Stimulated activated CD8-positive, alpha-beta memory T cell treated with anti-CD3 and anti-CD28 coated beads, Interleukin-4, amount 100 ng/mL, for 4 hours (primary cell): ENCODE results near the gene IRAK2.
A peak's percentile ranks its signal among the peaks of the same experiment; 100 is the strongest.
"Not testable (repeated sequence)": the region's sequence is repeated elsewhere in the genome, so short reads cannot be mapped to it uniquely, and the experiment has no call there.

Experiments
- DNase-seq, 2 donors: peaks; one replicate each; pipeline ENCODE4 v3.0.0-alpha.2; 2020; ENCODE audit warnings: low read depth in 2 of 2, low spot score in 1 of 2

IRAK2 gene, protein sequence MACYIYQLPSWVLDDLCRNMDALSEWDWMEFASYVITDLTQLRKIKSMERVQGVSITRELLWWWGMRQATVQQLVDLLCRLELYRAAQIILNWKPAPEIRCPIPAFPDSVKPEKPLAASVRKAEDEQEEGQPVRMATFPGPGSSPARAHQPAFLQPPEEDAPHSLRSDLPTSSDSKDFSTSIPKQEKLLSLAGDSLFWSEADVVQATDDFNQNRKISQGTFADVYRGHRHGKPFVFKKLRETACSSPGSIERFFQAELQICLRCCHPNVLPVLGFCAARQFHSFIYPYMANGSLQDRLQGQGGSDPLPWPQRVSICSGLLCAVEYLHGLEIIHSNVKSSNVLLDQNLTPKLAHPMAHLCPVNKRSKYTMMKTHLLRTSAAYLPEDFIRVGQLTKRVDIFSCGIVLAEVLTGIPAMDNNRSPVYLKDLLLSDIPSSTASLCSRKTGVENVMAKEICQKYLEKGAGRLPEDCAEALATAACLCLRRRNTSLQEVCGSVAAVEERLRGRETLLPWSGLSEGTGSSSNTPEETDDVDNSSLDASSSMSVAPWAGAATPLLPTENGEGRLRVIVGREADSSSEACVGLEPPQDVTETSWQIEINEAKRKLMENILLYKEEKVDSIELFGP

DNA sequence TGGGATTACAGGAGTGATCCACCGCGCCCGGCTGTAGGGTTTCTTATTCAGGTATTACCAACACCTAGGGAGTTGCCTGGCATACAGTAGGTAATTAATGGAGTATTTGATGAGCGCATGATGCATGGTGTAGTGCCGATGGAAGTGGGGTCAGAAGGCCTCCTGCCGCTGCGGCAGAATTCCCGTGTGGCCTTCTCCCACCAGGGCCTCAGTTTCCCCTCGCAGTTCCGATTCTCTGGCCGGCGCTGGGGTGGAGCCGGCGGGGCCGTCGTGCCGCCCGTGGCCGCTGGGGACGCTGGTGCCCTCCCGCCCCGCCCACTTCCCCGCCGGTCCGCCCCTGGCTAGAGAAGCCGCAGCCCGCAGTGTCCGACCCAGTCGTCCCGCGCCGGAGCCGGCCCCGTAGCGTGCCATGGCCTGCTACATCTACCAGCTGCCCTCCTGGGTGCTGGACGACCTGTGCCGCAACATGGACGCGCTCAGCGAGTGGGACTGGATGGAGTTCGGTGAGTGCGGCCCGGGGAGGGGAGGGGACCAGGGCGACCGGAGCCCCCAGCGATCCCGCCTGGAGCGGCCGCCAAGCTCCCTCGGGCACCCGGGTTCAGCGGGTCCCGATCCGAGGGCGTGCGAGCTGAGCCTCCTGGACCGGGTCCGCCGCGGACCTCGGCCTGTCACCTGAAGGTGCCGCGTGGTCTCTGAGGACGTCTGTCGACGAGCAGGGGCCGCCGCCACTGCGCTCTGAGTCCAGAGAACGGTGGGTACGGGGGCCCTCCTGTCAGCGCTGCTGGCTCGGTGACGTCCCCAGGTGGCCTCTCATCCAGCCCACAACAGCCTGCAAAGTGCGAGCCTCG lies at the start of gene IRAK2:
Gene IRAK2 (plus strand): TSS at position 374 of the 848 bp plus-strand sequence. CDS start 36 bp downstream, at position 410.
- peak in 1 of 2 donors; percentile 29 for DNase-seq

DNA sequence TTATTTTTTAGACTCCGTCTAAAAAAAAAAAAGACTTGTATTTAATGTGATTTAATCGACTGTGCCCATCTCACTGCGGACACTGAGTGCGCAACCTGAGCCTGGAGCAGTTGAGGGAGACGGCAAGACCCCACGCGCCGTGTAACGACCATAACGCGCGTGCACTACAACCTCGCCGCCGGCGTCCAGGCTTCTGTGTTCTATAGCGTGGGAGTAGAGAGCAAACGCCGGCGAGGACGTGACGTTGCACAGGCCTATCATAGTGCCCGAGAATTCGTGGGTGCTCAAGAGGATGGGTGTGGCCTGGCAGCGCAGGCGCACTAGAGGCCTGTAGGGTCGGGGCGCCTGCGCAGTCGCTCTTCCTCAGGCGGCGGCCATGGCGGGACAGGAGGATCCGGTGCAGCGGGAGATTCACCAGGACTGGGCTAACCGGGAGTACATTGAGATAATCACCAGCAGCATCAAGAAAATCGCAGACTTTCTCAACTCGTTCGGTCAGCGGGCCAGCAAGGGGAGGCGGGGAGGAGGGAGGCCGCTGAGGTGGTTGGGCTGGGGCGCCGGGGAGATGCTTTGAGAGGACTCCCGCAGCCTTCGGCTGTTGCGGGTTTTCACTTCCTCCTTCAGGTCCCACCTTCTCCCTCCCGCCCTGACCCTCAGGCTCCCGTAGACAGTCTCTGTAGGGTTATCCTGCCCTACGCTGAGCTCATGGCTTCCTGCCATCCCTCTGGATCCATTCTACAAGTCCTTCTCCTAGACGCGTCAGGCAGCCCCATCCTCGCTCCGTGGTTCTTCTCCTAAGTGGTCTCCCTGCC lies 49.2 kb upstream of the IRAK2 start, which contains the start of gene BRK1:
Gene BRK1 (plus strand): TSS at position 350 of the 812 bp plus-strand sequence. CDS start 27 bp downstream, at position 377.
- DNase-seq = peak; percentile 89

GRCh38 chr3:10116138-10116460 lies 48.6 kb upstream of the IRAK2 start:
- no peak for DNase-seq

- no peak for DNase-seq
Observed at GRCh38 chr3:10116928-10117327, 47.8 kb upstream of the IRAK2 start.

DNA sequence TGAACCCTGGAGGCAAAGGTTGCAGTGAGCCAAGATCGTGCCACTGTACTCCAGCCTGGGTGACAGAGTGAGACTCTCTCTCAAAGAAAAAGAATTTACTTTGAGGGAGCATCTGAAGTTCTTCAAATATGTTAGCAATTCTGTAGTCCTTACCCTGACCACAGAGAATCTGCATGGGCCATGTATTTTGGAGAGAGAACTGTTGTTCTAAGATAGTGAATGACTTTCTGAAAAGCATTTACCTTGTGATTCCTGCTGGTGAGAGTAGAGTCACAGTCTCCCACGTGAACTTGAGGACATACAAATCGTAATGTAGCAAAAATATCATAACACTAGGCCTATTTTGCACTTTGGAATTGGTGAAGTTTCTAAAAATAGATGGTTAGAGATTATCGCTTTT lies 45.3 kb upstream of the IRAK2 start:
- no peak for DNase-seq

GRCh38 chr3:10121064-10121463 lies 43.7 kb upstream of the IRAK2 start:
- no peak for DNase-seq

GRCh38 chr3:10122724-10123123 lies 42.0 kb upstream of the IRAK2 start:
- DNase-seq = no peak

DNA sequence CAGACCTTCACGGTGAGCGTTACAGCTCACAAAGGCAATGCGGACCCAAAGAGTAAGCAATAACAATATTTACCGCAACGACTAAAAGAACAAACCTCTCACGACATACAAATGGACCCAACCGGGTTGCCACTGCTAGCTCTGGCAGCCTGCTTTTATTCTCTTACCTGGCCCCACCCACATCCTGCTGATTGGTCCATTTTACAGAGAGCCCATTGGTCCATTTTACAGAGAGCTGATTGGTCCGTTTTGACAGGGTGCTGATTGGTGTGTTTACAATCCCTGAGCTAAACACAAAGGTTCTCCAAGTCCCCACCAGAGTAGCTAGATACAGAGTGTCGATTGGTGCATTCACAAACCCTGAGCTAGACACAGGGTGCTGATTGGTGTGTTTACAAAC lies 28.8 kb upstream of the IRAK2 start:
- DNase-seq = not testable (repeated sequence)

DNA sequence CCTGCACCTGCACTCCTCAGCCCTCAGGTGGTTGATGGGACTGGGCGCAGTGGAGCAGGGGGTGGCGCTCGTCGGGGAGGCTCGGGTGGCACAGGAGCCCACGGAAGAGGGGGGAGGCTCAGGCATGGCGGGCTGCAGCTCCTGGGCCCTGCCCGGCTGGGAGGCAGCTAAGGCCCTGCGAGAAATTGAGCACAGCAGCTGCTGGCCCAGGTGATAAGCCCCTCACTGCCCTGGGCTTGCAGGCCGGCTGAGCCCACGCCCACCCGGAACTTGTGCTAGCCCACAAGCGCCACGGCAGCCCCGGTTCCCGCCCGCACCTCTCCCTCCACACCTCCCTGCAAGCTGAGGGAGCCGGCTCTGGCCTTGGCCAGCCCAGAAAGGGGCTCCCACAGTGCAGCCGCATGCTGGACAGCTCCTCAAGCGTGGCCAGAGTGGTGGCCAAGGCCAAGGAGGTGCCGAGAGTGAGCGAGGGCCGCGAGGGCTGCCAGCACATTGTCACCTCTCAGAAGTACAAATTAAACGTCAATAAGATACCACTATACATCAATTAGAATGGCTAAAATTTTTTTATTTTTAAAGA lies 28.2 kb upstream of the IRAK2 start:
- no peak for DNase-seq

GRCh38 chr3:10137178-10137577 lies 27.5 kb upstream of the IRAK2 start:
- DNase-seq = no peak

- no peak for DNase-seq
Observed at GRCh38 chr3:10140996-10141546, 23.6 kb upstream of the IRAK2 start.

GRCh38 chr3:10142707-10143560 lies 21.8 kb upstream of the IRAK2 start:
- no peak for DNase-seq

DNA sequence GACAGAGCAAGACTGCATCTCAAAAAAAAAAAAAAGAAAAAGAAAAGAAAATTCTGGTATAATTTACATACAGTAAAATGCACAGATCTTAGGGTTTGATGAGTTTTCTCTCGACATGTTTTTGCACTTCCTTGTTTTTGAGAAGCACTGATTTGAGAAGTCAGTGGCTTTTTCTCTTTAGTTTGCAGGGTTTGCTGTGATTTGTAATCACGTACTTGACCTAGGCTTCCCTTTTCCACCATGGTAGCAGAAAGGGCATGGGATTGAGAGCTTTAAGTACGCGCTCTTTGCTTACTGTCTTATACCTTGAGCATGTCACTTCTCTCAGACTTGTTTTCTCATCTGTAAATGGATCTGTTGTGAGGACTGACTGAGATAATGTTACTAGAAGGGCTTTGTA lies 19.0 kb upstream of the IRAK2 start:
- DNase-seq = no peak

GRCh38 chr3:10149226-10149625 lies 15.5 kb upstream of the IRAK2 start:
- no peak for DNase-seq

DNA sequence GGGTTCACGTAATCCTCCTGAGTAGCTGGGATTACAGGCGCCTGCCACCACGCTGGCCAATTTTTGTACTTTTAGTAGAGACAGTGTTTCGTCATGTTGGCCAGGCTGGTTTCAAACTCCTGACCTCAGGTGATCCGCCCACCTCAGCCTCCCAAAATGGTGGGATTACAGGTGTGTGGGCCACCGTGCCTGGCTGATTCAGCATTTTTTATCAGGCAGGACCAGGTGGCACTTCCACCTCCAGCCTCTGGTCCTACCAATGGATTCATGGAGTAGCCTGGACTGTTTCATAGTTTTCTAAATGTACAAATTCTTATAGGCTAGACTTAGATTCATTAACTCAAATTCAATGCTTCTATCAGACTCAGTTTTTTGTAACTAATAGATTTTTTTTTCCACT lies 13.7 kb upstream of the IRAK2 start:
- DNase-seq = no peak

DNA sequence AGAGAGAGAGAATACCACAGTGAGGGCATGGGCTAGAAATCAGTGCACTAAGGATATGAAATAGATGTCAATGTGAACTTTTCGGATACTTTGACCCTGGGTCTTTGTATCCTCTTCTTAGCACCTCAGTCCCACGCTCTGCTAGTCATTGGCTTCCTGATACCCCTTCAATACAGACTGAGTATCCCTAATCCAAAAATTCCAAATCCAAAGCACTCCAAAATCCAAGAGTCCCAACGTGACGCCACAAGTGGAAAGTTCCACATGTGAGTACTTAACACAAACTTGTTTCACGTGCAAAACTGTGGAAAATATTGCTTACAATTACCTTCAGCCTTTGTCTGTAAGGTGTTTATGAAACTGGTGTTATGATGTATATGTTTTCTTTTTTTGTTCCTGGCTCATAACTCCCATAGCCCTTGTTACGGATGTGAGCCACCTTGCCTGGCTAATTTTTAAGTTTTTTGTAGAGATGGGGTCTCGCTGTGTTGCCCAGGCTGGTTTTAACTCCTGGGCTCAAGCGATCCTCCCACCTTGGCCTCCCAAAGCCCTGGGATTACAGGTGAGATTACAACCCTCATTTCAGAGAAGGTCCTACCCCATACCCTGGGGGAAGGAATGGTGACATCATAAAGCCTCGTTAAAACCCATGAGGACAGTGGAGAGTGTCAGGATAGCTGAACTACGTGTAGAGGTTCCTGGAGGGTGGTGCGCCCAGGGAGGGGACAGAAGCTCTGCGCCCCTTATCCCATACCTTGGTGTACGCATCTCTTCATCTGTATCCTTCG lies 10.2 kb upstream of the IRAK2 start:
- DNase-seq = no peak

DNA sequence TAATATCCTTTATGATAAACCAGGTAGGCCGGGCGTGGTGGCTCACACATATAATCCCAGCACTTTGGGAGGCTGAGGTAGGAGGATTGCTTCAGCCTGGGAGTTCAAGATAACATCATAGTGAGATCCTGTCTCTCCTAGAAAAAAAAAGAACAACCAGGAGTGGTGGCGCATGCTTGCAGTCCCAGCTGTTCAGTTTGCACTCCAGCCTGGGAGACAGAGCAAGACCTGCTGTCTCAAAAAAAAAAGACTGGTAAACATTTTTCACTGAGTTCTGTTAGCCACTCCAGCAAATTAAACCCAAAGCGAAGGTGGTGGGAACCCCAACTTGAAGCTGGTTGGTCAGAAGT lies 9.6 kb upstream of the IRAK2 start:
- DNase-seq = no peak

DNA sequence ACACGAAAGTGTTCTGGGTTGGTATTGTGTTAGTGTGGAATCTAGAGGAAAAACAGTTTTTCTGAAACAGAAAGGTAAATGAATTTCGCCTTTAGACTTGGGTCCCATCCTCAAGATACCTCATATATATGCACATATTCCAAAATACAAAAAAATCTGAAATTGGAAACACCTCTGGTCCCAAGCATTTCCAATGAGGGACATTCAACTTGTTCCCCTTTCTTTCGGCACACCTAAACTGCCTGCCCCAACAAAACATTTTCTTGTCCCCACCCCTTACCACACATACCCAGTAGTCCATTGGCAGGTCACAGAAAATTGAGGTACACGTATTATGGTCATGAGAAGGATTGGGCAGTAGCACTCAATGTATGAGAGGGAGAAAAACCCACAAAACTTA lies 9.1 kb upstream of the IRAK2 start:
- DNase-seq = no peak

DNA sequence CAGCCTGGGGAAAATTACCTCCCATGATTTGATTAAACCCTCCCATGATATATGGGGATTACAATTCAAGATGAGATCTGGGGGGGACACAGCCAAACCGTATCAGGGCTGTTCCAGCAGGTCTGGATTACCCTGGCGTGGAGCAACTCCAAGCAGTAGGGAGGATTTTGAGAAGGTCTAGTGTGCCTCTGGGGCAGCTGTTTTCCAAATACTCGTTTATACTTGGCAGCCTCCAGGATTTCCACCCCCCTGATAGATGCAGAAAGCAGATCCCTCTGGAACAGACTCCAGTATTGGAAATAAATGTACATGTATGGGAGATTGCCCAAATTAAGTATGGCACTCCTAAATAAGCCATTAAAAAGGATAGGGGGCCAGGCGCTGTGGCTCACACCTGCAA lies 7.7 kb upstream of the IRAK2 start:
- no peak for DNase-seq
